GM19395 (cell line): ENCODE measurements around the gene PPP2R2C.

Experiments
- ATAC-seq: cut with Tn5 transposase; IDR thresholded peaks from one replicate; pipeline ENCODE4 v1.9.1; 2021; ENCODE audit warnings: mild to moderate bottlenecking, moderate library complexity; ENCODE audit not compliant: unreplicated experiment

The PPP2R2C gene

DNA sequence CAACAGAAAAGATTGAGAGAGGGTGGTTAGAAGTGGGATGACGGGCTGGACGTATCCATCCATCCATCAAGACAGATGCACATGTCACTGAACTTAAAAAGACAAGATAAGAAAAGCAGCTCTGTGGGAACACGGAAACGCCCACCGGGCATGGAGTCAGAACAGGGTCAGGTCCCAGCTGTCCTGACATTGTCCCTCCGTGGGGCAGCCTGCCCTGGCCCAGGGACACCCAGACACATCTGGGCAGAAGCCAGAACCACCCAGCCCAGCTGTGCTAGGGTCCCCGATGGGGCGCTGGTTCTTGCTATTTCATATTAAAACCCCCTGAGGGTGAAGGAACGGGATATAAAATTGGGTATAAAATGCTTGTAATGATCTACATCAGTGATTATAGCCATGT lies 88.5 kb downstream of the PPP2R2C start:
- ATAC-seq = no peak

DNA sequence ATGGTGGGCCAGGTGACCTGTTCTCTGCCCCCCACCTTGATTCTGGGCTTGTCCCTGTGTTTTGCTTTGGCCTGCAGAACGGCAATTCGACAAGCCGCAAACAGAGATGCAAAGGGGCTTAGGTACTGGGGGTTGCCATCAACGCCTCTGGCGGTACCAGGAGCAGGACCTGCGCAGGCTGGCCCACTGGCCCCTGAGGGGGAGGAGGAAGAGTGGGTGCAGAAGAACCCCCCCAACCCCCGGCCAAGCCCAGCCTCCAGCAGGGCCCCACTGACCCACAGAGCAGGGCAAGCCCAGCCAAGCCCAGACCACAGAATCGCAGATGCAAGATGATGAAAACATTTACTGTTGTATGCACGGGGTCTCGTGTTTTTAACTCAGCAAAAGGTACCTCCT lies 89.4 kb downstream of the PPP2R2C start:
- ATAC-seq = no peak

DNA sequence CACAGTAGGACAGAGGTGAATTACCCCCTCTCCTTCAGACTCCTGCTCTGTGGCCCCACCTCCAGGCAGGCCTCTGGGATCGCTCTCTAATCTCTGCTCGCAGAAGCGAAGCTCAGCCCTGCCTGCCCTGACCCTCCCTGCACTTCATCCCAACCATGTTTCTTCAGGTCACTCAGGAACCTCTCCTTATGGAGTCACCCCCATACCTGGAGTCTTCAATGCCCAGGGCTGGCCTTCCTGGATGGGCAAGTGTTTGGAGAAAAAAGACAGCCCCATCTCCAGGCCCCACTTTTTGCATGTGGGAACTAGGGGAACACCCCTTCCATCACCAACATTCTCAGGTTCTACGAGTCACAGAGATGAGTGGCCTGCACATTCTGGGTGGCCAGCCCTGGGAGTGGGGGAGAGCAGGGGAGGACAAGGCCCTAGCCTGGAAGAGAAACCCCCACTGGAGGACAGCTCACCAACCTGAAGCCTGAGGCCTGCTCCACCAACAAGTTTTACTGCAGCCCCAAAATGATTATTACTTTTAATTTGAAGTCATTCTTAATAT lies 90.8 kb downstream of the PPP2R2C start:
- ATAC-seq = no peak

DNA sequence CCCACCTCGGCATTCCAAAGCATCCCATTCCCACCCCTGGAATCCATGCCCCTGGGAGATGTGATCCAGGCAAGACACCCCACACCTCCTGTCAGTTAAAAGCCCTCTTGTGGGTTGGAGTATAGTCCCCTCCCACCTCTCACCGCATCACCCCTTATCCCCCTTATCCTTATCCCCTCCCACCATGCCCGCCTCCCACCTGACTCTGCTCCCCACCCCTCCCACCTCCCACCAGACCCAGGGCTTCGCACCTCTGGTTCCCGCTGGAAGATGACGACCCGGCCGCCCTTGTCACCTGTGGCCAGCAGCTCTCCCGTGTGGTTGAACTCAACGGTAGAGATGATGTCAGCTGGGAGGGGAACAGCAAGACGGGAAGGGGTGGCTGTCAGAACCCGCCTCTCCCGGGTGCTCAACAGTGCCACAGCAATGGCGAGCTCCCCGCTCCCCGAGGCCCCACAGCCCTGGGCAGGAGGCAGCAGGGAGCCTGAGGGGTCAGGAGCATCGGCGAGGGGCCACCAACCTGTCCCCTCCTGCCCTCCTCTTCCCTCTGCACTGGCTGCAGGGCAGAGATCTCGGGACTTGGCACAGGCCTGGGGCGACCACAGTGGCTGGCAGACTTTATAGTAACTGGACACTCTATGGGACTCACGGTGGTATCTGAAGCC lies 91.5 kb downstream of the PPP2R2C start:
- no peak for ATAC-seq

DNA sequence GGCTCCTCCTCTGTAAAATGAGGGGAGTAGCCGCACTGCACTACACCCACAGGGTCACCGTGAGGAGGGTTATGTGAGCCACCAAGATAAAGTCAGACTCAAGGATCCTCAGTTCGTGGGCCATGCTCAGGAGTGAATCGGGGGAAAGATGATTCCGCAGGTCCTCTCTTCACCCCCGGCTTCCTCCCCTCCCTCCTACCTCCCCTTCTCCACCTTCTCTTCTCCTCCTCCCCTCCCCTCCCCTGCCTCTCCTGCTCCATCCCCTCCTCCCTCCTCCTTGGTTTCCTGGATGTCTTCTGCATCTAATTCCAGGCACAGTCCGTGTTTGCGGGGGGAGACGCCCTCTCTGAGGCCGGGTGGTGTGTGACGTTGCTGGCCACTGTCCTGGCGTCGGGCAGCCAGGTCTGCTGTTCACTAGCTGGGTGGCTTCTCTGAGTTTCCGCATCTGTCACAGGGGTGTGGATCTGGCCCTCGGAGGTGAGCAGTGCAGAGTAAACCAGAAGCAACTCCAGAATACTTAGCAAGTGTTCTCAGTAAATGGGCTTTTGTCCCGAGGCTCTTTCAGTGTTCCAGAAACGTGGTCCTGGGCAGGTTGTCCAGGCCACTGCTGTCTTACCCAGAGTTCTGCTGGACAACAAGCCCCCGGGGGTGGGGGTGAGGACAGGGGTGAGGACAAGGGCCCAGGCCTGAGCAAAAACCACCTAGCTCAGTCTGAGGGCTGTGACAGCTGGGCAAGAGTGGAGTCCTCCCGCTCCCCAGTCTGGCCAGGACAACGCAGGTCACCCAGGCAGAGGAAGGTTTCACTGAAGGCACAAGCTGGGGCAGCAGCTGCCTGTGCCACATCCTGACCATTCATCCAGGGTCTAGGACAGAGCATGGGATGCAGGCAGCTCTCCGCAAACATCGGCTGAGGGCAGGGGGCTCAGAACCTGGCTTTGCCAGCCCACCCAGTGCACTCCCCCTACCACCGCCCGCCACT lies 92.4 kb downstream of the PPP2R2C start:
- no peak for ATAC-seq

DNA sequence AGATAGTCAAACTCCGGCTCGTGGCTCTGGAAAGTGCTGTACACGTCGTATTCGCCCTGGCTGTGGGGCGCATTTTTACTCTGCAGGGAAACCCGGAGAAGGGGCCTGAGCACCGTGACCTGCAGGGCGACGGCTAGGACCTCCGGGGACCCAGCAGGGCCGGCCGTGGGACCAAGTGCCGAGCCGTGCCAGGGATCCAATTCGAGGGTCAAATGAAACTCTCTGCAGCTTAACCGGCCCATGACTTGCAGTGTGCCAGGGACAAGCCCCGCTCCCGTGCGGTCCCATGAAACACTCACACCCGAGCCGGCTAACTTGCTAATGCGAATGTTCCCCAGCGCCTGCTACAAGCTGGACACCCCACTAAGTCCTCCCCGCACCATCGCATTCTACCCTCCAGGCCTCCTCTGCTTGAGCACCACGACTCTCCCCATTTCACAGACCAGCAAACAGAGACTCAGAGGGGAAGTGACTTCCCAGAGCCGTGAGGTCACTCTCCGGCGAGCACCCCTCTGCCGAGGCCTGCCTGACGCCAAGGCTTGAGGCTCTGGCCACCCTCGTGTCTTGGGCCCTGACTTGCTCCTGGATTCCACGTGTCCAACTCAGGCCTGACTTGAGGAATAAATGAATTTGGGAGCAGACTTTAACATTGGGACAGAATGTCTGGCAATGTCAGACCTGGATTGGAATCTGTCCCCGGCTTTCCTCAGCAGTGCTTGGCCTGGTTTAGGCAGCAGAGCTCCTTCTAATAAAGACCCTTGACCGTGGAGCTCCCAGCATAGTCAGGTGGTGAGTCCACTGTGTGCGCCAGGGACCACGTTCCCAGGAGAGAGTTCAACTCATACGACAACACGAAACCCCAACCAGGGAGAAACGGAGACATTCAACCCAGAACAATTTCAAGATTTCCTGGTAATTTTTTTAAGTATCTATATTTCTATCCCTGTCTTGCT lies 93.6 kb downstream of the PPP2R2C start:
- no peak for ATAC-seq

DNA sequence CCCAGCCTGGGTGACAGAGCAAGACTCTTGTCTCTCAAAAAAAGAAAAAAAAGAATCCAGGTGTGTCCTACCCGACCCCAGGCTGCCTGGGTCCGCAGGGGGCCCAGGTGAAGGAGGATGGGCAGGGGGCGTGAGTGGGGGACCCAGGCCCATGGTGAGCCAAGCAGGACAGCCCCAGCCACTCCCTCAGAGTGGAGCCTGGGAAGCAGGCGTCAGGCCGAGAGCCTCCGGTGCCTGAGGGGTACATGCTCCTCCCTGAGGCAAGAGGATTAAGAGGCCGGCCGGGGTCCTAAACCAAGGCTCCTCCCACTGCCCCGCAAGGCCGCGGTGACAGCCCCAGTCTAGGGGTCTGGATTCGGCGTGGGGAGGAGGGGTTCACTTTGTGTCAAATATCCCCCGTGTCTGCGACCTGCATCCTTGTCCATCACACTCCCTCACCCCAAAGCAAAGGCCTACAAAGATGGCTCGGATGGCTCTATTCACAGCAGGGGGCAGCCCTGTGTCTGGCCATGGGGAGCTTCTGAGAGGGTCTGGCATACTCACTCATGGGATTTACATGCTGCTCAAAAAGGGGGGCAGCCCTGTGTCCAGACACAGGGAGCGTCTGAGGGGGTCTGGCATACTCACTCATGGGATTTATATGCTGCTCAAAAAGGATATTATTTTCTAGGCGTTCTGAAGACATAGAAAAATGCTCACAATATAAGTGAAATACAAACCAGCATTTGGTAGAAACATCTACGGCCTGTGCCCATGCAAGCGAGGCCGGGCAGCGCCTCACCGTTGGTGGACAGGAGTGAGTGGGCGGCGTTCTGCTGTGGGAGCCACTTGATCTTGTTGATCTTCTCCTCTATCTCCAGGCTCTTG lies 94.6 kb downstream of the PPP2R2C start:
- no peak for ATAC-seq

DNA sequence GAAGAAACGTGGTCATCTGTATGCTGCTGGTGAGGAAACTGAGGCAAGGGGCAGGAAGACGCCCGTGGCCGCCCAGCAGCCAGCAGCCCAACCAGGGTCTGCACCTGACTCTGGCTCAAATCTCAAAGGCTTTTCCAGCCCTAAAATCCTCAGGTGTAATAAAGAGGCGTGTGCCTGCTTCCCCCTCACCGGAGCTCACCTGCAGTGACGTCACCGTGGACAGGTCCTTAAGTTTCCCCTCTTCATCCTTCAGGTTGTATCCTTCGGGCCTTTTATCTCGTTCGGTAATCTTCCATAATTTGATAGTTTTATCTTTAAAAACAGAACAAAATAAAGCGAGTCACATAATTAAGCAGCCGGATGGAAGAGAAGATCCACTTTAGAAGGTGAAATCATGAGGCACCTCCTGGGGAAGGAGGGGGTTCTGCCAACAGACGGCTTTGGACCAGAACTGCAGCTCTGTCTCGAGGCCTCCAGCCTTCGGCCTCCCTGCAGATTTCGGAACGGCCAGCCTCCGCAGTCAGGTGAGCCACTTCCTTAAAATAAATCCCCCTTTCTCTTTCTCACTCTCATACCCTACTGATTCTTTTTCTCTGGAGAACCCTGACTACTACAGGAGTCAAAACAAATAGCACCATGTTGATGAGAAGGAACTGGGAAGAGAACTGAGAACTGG lies 96.7 kb downstream of the PPP2R2C start:
- ATAC-seq = no peak

DNA sequence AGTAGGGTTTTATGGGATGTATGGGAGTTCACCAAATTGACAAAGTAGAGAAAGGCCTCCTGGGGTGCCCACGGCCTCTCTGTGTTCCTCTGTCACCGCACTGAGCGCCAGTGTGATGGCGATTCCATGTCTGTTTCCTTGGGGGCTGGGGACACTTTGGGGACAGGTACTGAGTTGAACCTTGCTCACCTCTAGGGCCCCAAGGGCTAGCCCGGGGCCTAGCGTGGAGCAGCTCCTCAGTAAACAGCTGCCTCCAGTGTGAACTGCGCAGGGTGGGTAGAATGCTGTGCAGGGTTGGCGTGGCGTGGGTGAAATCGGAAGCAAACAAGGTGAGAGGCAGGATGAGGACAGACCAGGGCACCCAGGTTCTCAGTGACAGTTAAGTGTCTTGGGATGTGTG lies 97.8 kb downstream of the PPP2R2C start:
- ATAC-seq = no peak

DNA sequence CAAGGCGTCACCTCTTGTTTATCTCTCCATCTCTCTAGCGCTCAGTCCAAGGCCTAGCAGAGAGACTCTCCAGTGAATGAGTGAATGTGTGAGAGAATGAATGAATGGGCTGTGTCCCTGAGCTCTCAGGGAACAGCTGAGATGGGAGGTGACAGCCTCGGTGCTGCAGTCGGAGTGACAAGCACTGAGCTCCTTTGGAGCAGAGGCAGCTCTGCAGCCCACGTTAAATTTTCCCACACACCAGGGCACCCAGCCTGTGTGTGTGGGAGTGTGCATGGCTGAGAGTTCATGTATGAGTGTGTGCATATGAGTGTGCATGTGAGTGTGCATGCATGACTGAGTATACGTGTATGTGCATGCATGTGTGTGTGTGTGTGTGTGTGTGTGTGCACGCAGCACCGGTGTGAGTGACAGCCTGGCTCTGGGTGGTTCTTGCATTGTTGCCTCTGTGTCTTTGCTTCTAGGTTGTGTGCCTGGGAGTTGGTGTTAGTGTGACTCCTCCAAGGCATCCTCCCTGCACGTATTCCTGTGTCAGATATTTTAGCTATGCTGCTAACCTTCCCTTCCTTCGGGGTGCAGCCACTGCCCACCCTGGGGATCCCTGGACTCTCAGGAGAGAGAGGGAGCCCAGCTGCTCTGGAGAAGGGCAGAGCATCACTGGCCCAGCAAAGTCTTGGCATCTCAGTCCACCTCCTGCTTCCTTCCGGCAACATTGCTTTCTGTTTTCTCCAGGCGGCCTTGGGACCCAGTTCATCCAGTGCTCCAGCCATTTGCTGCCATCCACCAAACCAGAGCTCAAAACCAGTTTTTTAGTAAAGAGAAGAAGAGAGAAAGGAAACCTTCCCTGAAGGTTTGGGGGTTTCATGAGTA lies 98.6 kb downstream of the PPP2R2C start:
- ATAC-seq = no peak

DNA sequence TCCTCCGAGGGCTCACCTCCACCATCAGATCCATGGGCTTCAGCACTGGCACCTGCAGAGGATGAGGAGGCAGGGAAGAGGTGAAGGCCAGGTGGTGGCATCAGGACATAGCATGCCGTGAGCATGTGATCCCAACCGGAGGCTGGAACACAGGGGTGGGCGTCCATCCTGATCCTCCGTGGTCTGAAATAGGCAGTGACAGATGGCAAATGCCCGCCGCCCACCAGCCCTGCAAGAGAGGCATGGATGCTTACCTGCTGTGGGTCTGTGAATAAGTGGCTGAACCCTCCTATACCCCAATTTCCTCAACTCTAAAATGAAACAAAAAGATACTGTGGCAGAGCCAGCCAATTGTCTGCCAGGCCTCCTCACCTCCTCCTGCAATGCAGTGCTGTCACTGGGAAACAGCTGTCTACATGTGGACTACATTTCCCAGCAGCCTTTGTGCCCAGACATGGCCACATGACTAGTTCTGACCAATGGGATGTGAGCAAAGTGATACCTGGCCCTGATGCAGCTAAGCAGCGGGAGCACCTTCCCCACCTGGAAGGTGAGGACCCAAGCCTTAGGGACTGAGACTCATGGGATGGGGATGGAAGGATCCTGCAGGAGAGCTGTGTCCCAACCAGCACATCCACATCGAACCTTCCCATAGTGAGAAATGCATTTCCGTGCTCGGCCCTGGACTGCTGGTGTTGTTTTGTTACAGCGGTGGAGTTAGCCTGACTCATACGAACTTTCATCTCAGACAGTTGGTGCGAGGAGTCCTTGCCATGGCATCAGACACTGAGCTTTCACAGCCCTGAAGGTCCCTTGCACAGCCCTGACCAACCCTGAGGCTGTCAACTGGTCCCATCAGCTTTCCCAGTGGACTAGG lies 99.5 kb downstream of the PPP2R2C start:
- ATAC-seq = peak; percentile 80

DNA sequence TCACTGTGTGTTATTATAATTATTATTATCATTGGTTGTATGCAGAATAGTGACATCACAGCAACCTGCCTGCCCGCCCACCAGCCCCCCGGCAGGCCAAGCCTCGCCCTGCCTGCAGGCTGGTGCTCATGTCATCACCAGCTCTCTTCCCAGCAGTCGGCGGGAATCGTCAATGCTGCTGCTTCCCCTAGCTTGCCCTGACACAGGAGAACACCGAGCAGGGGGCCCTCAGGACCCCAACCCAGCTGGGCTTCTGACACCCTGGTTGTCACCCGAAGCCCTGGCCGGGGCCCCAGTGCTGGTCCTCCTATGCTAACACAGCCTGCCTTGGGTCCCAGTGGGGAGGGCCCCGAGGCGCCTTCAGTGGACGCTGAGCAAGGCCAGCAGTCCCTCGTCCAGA lies 100.6 kb downstream of the PPP2R2C start:
- no peak for ATAC-seq

DNA sequence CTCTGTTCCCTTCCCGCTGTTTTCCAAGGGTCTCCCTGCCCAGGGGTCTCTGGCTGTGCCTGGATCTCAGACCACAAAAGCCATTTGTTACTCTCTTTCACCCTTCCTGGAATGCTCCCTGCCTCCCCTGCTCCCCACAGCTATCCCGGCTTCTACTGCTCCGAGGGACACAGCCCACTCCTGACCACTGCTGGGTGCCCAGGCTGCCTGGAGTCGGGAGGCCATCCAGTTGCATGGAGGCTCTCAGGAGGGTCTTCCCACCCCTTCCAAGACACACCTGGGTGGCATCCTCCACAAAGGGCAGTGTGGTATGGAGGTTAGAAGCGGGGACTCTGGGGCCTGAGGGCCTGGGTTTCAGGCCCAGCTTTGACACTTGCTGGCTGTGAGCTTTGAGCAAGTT lies 101.1 kb downstream of the PPP2R2C start:
- no peak for ATAC-seq

DNA sequence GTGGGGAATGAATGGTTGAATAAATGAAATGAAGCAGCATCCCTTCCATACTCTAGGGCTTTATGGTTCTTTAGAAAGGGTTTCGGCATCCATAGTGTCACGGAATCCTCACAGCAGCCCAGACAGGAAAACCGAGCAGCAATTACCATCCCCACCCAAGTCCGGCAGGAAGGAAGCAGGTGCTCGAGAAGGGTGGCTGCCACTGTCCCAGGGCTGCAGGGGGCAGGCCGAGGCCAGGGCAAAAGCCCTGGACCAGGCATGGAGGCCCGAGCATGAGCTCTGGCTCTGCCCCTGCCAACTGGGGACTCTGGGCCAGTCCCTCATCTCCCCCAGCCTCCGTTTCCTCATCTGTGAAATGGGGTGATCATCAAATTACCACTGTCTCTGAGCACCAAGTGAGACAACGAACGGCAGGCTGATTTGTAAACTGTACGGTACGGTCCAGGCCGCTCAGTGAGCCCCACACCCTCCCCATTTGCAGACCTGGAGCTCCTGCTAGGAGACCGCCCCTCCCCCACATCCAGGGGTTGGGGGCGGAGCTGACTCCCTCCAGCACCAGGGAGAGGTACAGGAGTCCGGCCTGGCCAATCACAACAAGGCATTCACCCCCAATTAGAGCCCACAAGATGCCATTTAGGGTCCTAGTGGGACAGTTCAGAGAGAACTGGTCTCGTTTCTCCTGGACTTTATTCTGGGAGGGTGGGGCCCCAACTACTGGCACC lies 102.3 kb downstream of the PPP2R2C start:
- no peak for ATAC-seq

DNA sequence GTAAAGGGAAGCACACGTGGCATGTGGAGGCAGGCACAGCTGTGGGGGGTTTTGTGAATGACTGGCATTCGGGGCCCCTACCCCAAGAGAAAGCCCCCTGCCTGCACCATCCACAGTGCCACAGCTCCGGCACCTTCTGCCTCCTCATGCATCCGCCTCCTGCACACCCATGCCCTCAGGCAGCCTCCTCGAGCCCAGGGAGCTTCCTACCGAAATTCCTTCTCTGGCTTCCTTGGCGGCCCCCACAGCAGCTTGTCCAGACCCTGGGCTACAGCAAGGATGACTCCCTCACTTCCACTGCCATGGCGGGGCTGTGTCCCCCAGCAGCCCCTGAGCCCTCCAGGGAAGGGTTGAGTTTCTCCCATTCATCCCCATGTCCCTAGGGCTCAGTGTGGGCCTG lies 102.9 kb downstream of the PPP2R2C start:
- ATAC-seq = no peak

DNA sequence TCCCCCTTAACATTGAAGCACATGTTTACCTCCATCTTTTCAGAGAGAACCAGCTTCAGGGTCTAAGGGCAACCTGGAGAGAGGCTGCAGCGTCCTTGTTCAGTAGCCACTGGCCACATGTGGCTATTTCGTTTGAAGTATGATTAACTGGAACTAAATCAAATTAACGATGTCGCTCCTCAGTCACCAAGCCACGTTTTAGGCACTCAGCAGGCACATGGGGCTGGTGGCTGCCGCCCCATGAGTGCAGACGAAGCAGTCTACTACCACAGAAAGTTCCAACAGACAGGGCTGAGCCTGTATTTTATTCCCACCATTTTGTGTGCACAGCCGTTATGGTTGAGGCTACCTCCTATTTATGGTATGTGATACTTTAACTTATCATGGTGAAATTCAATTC lies 103.4 kb downstream of the PPP2R2C start:
- ATAC-seq = no peak

DNA sequence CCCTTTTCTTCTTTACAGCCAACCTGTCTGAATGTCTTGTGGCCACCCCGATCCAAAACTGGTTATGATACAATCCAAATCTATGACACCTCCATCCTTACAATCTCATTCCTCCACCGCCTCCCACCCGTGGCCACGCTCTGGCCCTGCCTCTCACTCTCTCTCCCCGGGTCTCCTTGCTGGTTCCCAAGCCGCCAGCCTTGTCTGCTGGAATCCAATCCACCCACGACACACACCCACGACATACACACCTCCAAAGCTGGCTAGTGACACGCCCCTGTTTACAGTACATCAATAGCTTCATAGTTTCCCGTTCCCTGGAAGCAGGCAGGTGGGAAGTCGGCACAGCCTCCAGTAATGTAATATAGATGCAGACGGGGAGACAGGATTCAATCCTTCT lies 103.8 kb downstream of the PPP2R2C start:
- ATAC-seq = no peak
